HG03135 (cell line): ENCODE measurements around the gene ZNF469.

Experiments used
- ATAC-seq: cut with Tn5 transposase; IDR thresholded peaks from one replicate; pipeline ENCODE4 v1.9.1; 2021; ENCODE audit warnings: mild to moderate bottlenecking, moderate library complexity; ENCODE audit not compliant: unreplicated experiment

The ZNF469 gene

GRCh38 chr16:88391144-88391850 is 8.5 kb downstream of the ZNF469 start:
- no peak for ATAC-seq

GRCh38 chr16:88392111-88392510 is 9.4 kb downstream of the ZNF469 start:
- no peak for ATAC-seq

GRCh38 chr16:88392616-88393015 is 9.9 kb downstream of the ZNF469 start:
- ATAC-seq, result no peak

GRCh38 chr16:88393034-88393433 is 10.3 kb downstream of the ZNF469 start:
- ATAC-seq, result no peak

DNA sequence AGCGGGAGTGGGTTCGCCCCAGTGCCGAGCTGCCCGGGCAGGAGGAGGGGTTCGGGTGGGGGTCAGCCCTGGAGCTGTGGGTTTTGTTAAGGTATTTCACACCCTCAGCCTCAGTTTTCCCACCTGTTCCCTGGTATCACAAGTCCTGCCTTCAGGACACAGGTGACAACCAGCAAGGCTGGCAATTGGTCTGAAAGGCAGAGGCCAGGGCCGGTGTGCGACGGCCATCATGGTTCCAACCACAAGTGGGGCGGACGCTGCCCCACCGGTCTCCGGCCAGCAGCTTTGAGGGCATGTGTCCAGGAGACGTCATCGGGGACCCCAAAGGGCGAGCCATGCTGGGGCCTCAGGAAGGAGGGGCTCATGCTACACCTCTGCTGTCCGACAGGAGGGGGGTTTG is 10.8 kb downstream of the ZNF469 start:
- ATAC-seq, result no peak

- no peak for ATAC-seq
Observed at GRCh38 chr16:88394426-88394825, 11.7 kb downstream of the ZNF469 start.

DNA sequence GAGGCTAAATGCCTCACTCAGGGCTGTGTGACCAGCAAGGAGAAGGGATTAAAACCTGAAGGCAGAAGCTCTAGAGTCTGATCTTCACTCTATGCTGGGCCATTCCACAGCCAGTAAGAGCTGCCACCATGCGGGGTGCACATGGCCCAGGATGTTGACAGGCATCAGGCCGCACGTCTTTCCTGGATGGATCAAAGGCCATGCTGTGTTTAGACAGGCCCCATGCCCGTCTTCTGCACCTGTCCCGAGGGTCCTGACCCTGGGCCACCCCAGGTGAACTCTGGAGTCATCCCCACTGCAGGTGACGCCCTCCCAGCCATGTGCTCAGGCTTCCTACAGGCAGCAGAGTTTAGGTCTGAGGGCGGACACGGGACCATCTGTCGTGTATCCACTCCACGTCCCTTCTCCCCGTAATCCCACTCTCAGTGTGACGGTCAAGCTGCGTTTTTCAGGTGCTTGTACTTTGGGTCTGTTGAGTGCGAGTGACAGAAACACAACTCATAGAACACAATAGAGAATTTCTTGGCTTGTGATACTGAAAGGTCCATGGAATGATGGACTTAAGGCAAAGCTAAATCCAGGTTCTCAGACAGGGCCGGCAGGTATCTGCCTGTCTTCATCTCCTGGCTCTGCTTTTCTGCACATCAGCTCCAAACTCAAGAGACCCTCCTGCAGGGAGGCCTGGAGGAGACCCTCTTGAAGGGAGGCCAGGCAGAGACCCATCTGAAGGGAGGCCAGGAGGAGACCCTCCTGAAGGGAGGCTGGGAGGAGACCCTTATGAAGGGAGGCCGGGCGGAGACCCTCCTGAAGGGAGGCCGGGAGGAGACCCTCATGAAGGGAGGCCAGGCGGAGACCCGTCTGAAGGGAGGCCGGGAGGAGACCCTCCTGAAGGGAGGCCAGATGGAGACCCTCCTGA is 13.2 kb downstream of the ZNF469 start:
- no peak for ATAC-seq

- ATAC-seq, result no peak
Observed at GRCh38 chr16:88398170-88398873, 15.6 kb downstream of the ZNF469 start.

- ATAC-seq, result no peak
Observed at GRCh38 chr16:88398874-88399178, 16.1 kb downstream of the ZNF469 start.

DNA sequence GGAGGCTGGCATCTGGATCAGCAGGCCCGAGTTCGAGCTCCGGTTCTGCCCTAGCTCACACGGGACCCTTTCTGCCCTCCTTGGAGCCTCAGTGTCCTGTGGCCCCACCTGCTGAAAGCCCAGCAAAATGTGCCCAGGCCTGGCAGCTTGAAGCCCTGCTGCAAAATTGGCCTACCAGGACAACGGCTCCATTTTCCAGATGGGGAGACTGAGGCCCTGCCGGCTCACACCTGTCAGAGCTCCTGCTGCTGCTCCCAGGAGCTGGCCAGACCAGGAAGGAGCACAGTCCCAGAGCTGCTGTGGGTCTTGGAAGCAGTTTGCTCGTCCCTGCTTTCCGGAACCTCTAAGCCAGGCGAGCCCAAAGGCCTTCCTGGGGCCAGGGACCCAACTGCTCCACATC is 17.4 kb downstream of the ZNF469 start:
- no peak for ATAC-seq

DNA sequence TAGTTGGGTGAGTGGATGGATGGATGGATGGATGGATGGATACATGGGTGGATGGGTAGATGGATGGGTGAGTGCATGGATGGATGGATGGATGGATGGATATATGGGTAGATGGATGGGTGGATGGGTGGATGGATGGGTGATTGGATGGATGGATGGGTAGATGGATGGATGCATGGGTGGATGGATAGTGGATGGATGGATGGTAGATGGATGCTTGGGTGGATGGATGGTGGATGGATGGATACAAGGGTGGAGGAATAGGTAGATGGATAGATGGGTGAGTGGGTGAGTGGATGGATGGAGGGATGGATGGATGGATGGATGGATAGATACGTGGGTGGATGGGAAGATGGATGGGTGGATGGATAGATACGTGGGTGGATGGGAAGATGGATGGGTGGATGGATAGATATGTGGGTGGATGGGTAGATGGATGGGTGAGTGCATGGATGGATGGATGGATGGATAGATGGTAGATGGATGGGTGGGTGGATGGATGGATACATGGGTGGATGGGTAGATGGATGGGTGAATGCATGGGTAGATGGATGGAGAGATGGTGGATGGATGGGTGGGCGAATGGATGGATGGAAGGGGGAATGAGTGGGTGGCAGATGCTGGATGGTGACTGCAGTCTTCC is 19.0 kb downstream of the ZNF469 start:
- ATAC-seq, result no peak

GRCh38 chr16:88402551-88403240 is 19.9 kb downstream of the ZNF469 start:
- no peak for ATAC-seq

DNA sequence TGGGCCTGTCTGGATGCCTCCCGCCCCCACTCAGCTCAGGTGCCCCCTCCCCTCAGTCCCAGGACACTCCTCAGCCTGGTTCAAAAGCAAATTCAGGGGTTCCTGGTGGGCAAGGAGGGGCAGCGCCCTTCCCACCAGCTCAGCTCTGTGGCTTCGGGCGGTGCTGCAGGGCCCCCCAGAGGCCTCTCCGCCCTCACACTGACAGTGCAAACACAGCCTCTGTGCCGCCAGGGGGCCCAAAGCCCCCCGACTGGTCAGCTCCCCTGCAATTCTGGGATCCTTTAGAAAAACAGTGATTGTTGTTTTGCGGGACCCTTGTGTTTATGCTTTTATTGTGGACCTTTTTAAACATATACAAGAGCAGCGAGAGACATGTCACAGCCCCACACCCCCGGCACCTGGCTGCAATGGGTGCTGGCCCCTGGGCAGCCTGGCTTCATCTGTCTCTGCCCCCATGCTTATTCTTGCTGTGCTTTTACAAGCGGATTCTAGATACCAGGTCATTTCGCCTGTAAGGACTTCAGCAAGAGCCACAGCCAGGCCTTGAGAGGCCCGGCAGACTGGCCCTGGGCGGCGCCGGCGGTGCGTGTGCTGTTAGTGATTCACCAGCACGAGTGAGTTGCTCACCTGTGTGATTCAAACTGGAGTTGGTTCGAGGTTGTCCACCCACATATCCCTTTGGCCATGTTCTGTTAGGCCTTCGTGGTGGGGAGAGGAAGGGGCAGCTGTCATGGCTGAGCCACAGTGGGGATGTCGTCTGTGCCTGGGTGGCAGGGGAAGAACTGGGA is 21.2 kb downstream of the ZNF469 start:
- no peak for ATAC-seq

DNA sequence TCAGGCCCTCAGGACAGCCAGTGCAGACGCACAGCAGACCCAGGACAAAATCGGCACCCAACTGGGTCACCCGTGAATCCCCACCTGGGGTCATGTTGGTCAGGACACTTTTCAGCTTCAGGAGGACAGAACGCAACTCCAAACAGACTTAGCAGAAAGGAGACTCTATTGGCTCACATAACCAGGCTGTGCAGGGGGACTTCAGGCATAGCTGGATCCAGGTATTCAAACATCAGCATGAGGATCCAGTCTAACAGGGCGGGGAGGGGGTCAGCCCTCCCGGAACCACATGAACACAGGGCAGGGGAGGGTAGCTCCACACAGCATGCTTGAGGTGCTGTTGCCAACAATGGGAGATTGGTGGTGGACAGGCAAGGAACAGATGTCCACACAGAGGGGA is 22.0 kb downstream of the ZNF469 start:
- no peak for ATAC-seq

DNA sequence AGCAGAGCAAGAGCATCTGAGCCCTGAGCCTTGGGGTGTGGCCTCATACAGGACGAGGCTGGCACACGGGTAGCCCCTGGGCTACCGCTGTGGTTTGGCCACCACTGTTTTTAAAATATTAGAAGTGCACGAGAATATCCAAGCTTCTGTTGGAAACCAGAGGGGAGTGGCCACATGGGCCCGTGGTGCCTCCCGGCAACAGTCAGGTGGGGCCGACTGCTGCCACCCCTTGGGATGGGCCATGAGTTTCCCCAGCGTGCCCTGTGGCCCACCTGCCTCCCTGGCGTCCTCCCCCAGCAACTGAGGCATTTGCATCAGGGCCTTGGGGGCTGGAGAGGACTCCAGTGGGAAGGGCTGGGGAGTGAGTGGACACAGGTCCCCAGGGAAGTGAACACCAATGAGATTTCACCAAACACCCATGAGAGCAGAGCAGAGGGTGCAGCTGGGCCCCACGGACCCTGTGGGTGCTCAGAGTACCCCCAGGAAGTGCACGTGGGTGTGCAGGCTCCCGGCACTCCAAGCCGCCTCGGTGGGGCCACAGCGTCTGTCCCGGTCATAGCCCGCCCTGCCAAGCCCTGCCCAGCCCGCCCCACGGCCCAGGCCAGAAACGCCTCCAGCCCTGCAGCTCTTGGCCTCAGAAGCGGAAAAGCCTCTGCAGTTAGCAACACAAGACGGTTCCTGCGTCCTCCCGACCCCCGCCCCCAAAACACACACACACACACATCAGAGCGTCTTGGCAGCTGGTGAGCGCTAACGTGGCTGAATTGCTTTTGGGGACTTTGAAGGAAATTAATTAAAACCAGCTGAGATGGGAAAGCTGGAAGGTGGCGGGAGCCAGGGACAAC is 22.7 kb downstream of the ZNF469 start:
- no peak for ATAC-seq

DNA sequence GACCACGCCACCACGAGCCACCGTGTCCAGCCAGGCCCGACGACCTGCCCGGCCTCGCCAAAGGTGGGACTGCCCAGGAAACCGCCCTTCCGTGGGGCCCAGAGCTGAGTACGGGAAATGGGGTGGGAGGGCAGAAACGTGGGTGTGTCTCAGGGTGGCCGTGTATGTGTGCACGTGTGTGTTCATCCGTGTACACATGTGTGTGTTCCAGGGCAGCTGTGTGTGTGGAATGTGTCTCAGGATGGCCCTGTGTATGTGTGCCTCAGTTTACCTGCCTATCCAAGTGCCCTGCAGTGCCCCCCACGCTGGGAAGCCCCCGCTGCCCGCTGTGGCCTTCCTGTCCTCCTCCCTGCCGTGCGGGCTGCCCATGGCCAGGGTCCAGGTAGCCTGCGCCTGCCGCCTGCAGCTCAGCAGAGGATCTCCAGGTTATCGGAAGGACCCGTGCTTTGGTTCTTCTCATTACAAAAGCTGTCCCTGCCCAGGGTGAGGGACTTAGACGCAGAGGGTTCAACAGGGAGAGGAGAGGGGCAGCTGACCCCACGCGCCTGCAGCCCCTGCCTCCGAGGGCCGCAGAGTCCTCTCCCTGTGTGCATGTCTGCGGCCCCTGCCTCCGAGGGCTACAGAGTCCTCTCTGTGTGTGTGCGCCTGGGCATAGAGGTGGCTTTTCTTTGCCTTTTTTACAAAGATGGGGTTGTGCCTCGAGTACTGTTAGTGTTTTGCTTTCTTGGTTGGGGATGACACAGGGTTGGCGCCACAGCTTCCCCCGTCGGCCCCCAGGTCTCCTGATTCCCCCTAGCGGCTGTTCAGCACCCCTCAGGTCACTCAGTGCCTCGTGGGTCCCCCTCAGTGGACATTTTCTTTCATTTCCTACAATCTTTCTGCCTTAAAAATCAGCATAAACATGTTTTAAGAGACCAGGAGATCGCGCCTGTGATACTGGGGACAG is 23.6 kb downstream of the ZNF469 start:
- ATAC-seq, result no peak

DNA sequence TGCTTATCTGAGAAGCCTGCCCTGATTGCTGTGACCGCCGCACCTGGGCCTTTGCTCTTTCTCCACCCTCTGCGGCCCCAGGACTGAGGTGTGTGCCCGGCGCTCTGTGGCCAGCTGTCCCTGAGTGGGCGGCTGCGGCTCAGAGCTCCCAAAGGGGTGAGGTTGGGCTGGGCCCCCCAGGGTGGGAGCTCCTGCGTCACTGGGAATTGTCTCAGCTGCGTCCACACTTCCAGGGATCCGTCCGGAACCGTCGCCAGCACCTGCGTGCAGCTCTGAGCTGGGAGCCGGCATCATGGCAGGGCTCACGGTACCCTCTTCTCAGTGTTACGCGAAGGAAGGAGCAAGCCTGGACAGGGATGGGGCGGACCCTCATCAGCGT is 24.3 kb downstream of the ZNF469 start:
- no peak for ATAC-seq

DNA sequence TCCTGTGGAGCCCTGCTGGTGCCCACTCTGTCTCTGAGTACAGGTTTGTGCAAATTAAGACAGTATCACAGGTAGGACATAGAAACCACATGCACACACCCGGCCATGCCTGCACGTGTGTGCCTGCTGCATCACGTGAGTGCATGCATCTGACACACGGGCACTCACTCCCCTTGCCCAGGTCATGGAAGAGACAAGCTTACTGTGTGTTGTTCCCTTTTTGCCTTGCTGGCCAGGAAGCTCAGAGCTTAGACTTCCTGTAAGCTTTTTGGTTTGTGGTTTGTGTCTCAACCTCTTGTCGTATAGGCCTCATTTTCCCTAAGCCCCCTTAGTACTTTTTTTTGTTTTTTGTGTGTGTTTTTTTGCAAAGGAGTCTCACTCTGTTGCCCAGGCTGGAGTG is 25.0 kb downstream of the ZNF469 start:
- ATAC-seq, result no peak
